ENCODE data around the gene TRIM65. TPM values are rescaled to one million over a fixed set of nuclear protein-coding genes. Genes with fewer than 3 reads are reported as not detected.

TRIM65 gene
- total RNA-seq, 1 experiment from 2014 or later: 21.1 TPM

DNA sequence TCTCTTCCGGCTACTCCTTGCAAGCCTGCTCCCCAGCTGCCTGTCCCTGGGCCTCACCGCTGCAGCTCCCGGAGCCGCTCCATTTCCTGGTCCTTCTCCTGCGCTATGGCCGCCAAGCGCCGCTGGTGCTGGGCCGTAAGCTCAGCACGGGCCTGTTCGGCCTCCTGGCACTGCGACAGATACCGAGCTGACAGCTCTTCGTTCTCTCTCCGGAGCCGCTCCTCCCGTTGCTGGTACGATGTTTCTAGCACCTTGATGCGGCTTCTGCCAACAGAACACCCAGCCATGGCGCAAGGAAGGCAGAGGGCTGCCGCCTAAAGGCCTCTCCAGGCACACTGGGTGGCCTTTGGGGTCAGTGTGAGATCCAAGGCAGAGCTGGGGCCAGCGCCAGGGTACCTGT is 22.9 kb upstream of the TRIM65 start:
- H3F3A ChIP-seq (ENCODE audit: insufficient read depth, low read depth): no peaks in the 10 kb centered on the region
- H3K36me3 ChIP-seq (ENCODE audit: low read depth): no peaks in the 10 kb centered on the region
- H3K4me1 ChIP-seq (replicated peaks; ENCODE audit: insufficient read depth): no peaks in the 10 kb centered on the region
- H4K20me1 ChIP-seq (ENCODE audit: insufficient read depth): no peaks in the 10 kb centered on the region
- H3K9me2 ChIP-seq (ENCODE audit: insufficient read depth): no peaks in the 10 kb centered on the region
- no peak for DNase-seq
- H2AFZ ChIP-seq: no peak overlapping the region
- BruUV-seq (replicated peaks): no TSS peak
- H3K27ac ChIP-seq: no peak overlapping the region
- ChIA-PET POLR2A (ENCODE audit: unreplicated experiment) (no interaction called here), CTCF (interaction anchor here (0.5 kb wide), 1 partner anchor 52 kb away, joined by 3 read pairs; no protein-coding TSS in a partner anchor)
- H3K79me2 ChIP-seq (ENCODE audit: low read depth): no peaks in the 10 kb centered on the region
- H3K27me3 ChIP-seq (ENCODE audit: insufficient read depth, low read depth): no peaks in the 10 kb centered on the region
- H3K4me2 ChIP-seq: no peak overlapping the region
- TF ChIP-seq EZH2 (IDR thresholded peaks at IDR 0.05; ENCODE audit: low read depth): no peak
- TF ChIP-seq, protein P1, sequence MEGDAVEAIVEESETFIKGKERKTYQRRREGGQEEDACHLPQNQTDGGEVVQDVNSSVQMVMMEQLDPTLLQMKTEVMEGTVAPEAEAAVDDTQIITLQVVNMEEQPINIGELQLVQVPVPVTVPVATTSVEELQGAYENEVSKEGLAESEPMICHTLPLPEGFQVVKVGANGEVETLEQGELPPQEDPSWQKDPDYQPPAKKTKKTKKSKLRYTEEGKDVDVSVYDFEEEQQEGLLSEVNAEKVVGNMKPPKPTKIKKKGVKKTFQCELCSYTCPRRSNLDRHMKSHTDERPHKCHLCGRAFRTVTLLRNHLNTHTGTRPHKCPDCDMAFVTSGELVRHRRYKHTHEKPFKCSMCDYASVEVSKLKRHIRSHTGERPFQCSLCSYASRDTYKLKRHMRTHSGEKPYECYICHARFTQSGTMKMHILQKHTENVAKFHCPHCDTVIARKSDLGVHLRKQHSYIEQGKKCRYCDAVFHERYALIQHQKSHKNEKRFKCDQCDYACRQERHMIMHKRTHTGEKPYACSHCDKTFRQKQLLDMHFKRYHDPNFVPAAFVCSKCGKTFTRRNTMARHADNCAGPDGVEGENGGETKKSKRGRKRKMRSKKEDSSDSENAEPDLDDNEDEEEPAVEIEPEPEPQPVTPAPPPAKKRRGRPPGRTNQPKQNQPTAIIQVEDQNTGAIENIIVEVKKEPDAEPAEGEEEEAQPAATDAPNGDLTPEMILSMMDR (conservative IDR thresholded peaks at IDR 0.05): no peak
- H3K9me3 ChIP-seq (ENCODE audit: insufficient read depth, low read depth): no peaks in the 10 kb centered on the region
- H3K4me3 ChIP-seq: no peak overlapping the region
- intact Hi-C loops (cut with micrococcal nuclease; ENCODE audit: unreplicated experiment): no loop called here

DNA sequence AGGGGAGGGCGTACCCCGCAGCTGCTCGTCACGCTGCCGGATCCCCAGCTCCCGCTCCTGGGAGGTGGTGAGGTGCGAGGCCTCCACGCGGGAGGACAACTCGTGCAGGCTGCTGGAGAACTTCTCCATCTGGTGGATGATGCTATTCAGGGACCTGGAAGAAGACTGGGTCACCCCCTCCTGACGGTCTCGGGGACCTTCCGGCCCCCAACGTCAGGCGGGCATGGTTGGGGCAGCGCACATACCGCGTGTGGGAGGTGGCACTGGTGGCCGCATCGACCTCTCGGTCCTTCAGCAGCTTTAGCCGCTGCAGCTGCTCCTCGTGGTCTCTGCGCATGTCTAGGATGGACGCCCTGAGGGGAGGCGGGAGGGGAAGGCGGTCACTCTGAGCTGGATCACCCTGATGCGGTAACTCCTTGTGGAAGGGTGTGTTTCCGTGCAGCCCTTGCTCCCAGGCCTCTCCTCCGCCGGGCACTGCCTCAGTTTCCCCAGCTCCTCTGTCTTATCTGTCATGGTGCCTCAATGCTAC is 21.2 kb upstream of the TRIM65 start:
- no peak overlapping the region for H2AFZ ChIP-seq
- ChIA-PET CTCF (no interaction called here), POLR2A (ENCODE audit: unreplicated experiment) (no interaction called here)
- H3K4me2 ChIP-seq: no peak overlapping the region
- H4K20me1 ChIP-seq (ENCODE audit: insufficient read depth): no peaks in the 10 kb centered on the region
- no peak for TF ChIP-seq EZH2 (IDR thresholded peaks at IDR 0.05; ENCODE audit: low read depth)
- TF ChIP-seq, protein P1 (conservative IDR thresholded peaks at IDR 0.05): no peak
- no peaks in the 10 kb centered on the region for H3F3A ChIP-seq (ENCODE audit: insufficient read depth, low read depth)
- BruUV-seq (replicated peaks): no TSS peak
- H3K36me3 ChIP-seq (ENCODE audit: low read depth): no peaks in the 10 kb centered on the region
- no peaks in the 10 kb centered on the region for H3K9me3 ChIP-seq (ENCODE audit: insufficient read depth, low read depth)
- no peak overlapping the region for H3K4me3 ChIP-seq
- DNase-seq: no peak
- intact Hi-C loops (cut with micrococcal nuclease; ENCODE audit: unreplicated experiment): no loop called here
- H3K79me2 ChIP-seq (ENCODE audit: low read depth): no peaks in the 10 kb centered on the region
- no peaks in the 10 kb centered on the region for H3K4me1 ChIP-seq (replicated peaks; ENCODE audit: insufficient read depth)
- H3K9me2 ChIP-seq (ENCODE audit: insufficient read depth): no peaks in the 10 kb centered on the region
- no peaks in the 10 kb centered on the region for H3K27me3 ChIP-seq (ENCODE audit: insufficient read depth, low read depth)
- no peak overlapping the region for H3K27ac ChIP-seq

DNA sequence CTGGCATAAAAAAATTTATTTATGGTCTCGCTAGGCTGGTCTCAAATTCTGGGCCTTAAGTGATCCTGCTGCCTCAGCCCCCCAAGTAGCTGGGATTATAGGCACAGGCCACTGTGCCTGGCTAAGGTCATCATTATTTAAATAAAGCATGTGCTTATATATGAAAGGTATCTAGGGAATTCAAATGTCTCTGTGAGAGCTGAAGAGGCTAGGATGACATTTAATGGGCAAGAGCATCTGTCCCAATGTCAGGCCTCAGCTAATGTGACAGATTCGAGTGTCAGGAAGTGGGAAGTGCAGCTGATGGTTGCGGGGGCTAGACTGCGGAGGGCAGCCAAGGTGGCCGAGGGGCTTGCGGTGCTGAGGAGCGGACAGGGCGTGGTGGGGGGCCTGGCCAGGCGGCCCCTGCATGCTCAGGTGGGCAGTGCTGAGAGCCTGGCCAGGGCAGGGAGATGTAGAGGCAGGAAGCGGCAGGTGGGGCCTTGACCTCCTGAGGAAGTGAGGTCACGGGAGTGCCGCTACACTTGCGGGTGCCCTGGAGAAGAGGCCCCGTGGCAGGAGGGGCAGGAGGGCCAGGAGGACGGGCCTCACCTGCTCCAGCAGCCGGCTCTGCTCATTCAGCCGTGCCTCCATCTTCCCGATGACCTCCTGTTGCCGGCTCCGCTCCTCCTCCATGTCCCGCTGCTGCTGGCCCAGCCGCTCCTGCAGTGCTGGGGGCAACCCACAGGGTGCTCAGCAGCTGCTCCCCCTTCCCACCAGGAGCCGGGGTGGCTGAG is 20.6 kb upstream of the TRIM65 start:
- Histone ChIP-seq H3K4me2 (no peak overlapping the region), H3K9me2 (ENCODE audit: insufficient read depth) (no peaks in the 10 kb centered on the region), H3K36me3 (ENCODE audit: low read depth) (no peaks in the 10 kb centered on the region), H2AFZ (no peak overlapping the region), H3K4me3 (no peak overlapping the region), H3K27me3 (ENCODE audit: insufficient read depth, low read depth) (no peaks in the 10 kb centered on the region), H3K4me1 (replicated peaks; ENCODE audit: insufficient read depth) (no peaks in the 10 kb centered on the region), H3K9me3 (ENCODE audit: insufficient read depth, low read depth) (no peaks in the 10 kb centered on the region), H4K20me1 (ENCODE audit: insufficient read depth) (no peaks in the 10 kb centered on the region), H3K27ac (no peak overlapping the region), H3F3A (ENCODE audit: insufficient read depth, low read depth) (no peaks in the 10 kb centered on the region), H3K79me2 (ENCODE audit: low read depth) (no peaks in the 10 kb centered on the region)
- no peak for DNase-seq
- intact Hi-C loops (cut with micrococcal nuclease; ENCODE audit: unreplicated experiment): no loop called here
- CTCF ChIA-PET: no interaction called here
- no TSS peak for BruUV-seq (replicated peaks)
- TF ChIP-seq EZH2 (IDR thresholded peaks at IDR 0.05; ENCODE audit: low read depth): no peak
- TF ChIP-seq, protein P1 (conservative IDR thresholded peaks at IDR 0.05): no peak
- POLR2A ChIA-PET (ENCODE audit: unreplicated experiment): interaction anchor here (0.5 kb wide), 1 partner anchor 239 kb away, joined by 3 read pairs; no protein-coding TSS in a partner anchor

Measured in PC-9 (cell line).